Neural cell (in vitro differentiated cells): Measurements from ENCODE around the gene ESPL1. TPM values are rescaled to one million over a fixed set of nuclear protein-coding genes. Genes with fewer than 3 reads are reported as not detected.

Experiments
- H2AFZ ChIP-seq: fragments of 200-600, 300-800 bp; sonication (generic), shearing (Covaris generic); 2 replicates; pipeline ENCODE4 v1.6.0; 2014; ENCODE audit warnings: low read depth, mild to moderate bottlenecking, antibody characterized with exemption, low read length, moderate library complexity
- H3F3A ChIP-seq: fragments of 200-600 bp; shearing (Covaris generic); 2 replicates; pipeline ENCODE4 v1.6.1; 2016; ENCODE audit warnings: mild to moderate bottlenecking, moderate library complexity, mixed read lengths, antibody characterized with exemption, low read length; ENCODE audit not compliant: insufficient read depth, poor library complexity, severe bottlenecking
- H3K27ac ChIP-seq: fragments of 200-600, 300-800 bp; sonication (generic), shearing (Covaris generic); 2 replicates; pipeline ENCODE4 v1.5.1; 2014; ENCODE audit warnings: mild to moderate bottlenecking, low read length, moderate library complexity
- H3K27me3 ChIP-seq: fragments of 300-800, 200-600 bp; sonication (generic), shearing (Covaris generic); 2 replicates; pipeline ENCODE4 v1.6.0; 2014; ENCODE audit warnings: mild to moderate bottlenecking, low read depth, low read length, moderate library complexity; ENCODE audit not compliant: insufficient read depth
- H3K36me3 ChIP-seq: fragments of 300-800, 200-600 bp; sonication (generic), shearing (Covaris generic); 2 replicates; pipeline ENCODE4 v1.5.1; 2014; ENCODE audit warnings: mild to moderate bottlenecking, antibody characterized with exemption, low read length, moderate library complexity; ENCODE audit not compliant: insufficient read depth
- H3K4me2 ChIP-seq: fragments of 300-800, 200-600 bp; sonication (generic), shearing (Covaris generic); 2 replicates; pipeline ENCODE4 v1.6.0; 2014; ENCODE audit warnings: mild to moderate bottlenecking, low read length
- H3K4me3 ChIP-seq: fragments of 300-800, 200-600 bp; sonication (generic), shearing (Covaris generic); 2 replicates; pipeline ENCODE4 v1.5.1; 2014; ENCODE audit warnings: mild to moderate bottlenecking, low read length, moderate library complexity
- H3K79me2 ChIP-seq: fragments of 200-600 bp; shearing (Covaris generic); replicated peaks from 2 replicates; pipeline ENCODE4 v1.6.0; 2014; ENCODE audit warnings: mild to moderate bottlenecking, low read length, moderate library complexity; ENCODE audit not compliant: insufficient read depth
- H3K9ac ChIP-seq: fragments of 300-800, 200-600 bp; sonication (generic), shearing (Covaris generic); 2 replicates; pipeline ENCODE4 v1.6.1; 2016; ENCODE audit warnings: mild to moderate bottlenecking, low read length, mixed read lengths
- H3K9me2 ChIP-seq: fragments of 200-600 bp; shearing (Covaris generic); 2 replicates; pipeline ENCODE4 v1.6.1; 2016; ENCODE audit warnings: mild to moderate bottlenecking, low read length, mixed read lengths; ENCODE audit not compliant: insufficient read depth
- H3K9me3 ChIP-seq: fragments of 200-600, 300-800 bp; sonication (generic), shearing (Covaris generic); 2 replicates; pipeline ENCODE4 v1.6.1; 2016; ENCODE audit warnings: mild to moderate bottlenecking, mixed run types, low read length, moderate library complexity, mixed read lengths
- H4K20me1 ChIP-seq: fragments of 200-600 bp; shearing (Covaris generic); 2 replicates; pipeline ENCODE4 v1.6.1; 2016; ENCODE audit warnings: mild to moderate bottlenecking, mixed run types; ENCODE audit not compliant: insufficient read depth
- CTCF ChIP-seq: fragments of 450-650 bp; IDR thresholded peaks from 2 replicates; pipeline ENCODE4 v1.5.1; 2014; ENCODE audit warnings: antibody characterized with exemption, mild to moderate bottlenecking, moderate library complexity; ENCODE audit not compliant: poor library complexity, severe bottlenecking
- EP300 ChIP-seq: fragments of 450-650 bp; conservative IDR thresholded peaks from 2 replicates; pipeline ENCODE4 v1.6.1; 2014; ENCODE audit warnings: antibody characterized with exemption, mild to moderate bottlenecking, moderate library complexity; ENCODE audit not compliant: poor library complexity, severe bottlenecking
- EZH2 ChIP-seq: fragments of 200-600, 300-800 bp; shearing (Covaris generic), sonication (generic); IDR thresholded peaks from 2 replicates; pipeline ENCODE4 v1.6.1; 2014; ENCODE audit warnings: antibody characterized with exemption, low read length, borderline replicate concordance, mild to moderate bottlenecking; ENCODE audit not compliant: insufficient read depth, poor library complexity, severe bottlenecking
- MXI1 ChIP-seq: fragments of 450-650 bp; conservative IDR thresholded peaks from 2 replicates; pipeline ENCODE4 v1.6.1; 2014; ENCODE audit warnings: antibody characterized with exemption, mild to moderate bottlenecking; ENCODE audit not compliant: poor library complexity, severe bottlenecking
- POLR2AphosphoS5 ChIP-seq: IDR thresholded peaks from 2 replicates; pipeline ENCODE4 v1.6.1; 2012
- RAD21 ChIP-seq: fragments of 450-650 bp; conservative IDR thresholded peaks from 2 replicates; pipeline ENCODE4 v1.6.1; 2014; ENCODE audit warnings: antibody characterized with exemption, mild to moderate bottlenecking, moderate library complexity
- REST ChIP-seq: IDR thresholded peaks from 2 replicates; pipeline ENCODE4 v1.6.1; 2012; ENCODE audit warnings: borderline replicate concordance
- SMC3 ChIP-seq: fragments of 450-650 bp; conservative IDR thresholded peaks from 2 replicates; pipeline ENCODE4 v1.6.1; 2014; ENCODE audit warnings: antibody characterized with exemption, mild to moderate bottlenecking, moderate library complexity; ENCODE audit not compliant: poor library complexity
- TAF1 ChIP-seq: IDR thresholded peaks from 2 replicates; pipeline ENCODE4 v1.6.1; 2012; ENCODE audit warnings: low read depth
- polyA plus RNA-seq: library from polyadenylated mRNA; depleted of rRNA; stranded (reverse); fragments of >200 nt; gene quantifications from 2 replicates; pipeline ENCODE4 v1.2.3, GENCODE V29; 2014

Gene ESPL1
- polyA plus RNA-seq, 1 donor from 2014 or later: 0.33 TPM

- H3K9me2 ChIP-seq: no peaks in the 10 kb centered on the region
- H4K20me1 ChIP-seq: no peaks in the 10 kb centered on the region
- no peaks in the 10 kb centered on the region for H3K79me2 ChIP-seq
- peaks cover 19% of the 10 kb centered on the region for H3K27me3 ChIP-seq
- H3K27ac ChIP-seq: no peak overlapping the region
- TF ChIP-seq RAD21 (no peak), EP300 (no peak), SMC3 (no peak), MXI1 (no peak), POLR2AphosphoS5 (no peak), EZH2 (no peak), REST (no peak), TAF1 (no peak), CTCF (no peak)
- H3K4me3 ChIP-seq: no peak overlapping the region
- H3K9ac ChIP-seq: no peak overlapping the region
- no peak overlapping the region for H3K4me2 ChIP-seq
- no peaks in the 10 kb centered on the region for H3K9me3 ChIP-seq
- H3K36me3 ChIP-seq: no peaks in the 10 kb centered on the region
- H3F3A ChIP-seq: no peaks in the 10 kb centered on the region
- no peak overlapping the region for H2AFZ ChIP-seq
Measured at GRCh38 chr12:53327435-53328042, 59.4 kb downstream of the ESPL1 start.

- Histone ChIP-seq H2AFZ (no peak overlapping the region), H3K4me3 (no peak overlapping the region), H3K27ac (no peak overlapping the region), H4K20me1 (no peaks in the 10 kb centered on the region), H3K4me2 (no peak overlapping the region), H3K9ac (no peak overlapping the region), H3K36me3 (no peaks in the 10 kb centered on the region), H3K27me3 (peaks cover 19% of the 10 kb centered on the region), H3K9me3 (no peaks in the 10 kb centered on the region), H3F3A (no peaks in the 10 kb centered on the region), H3K79me2 (no peaks in the 10 kb centered on the region), H3K9me2 (no peaks in the 10 kb centered on the region)
- TF ChIP-seq EP300 (no peak), MXI1 (no peak), CTCF (no peak), REST (no peak), POLR2AphosphoS5 (no peak), RAD21 (no peak), TAF1 (no peak), EZH2 (no peak), SMC3 (no peak)
Measured at GRCh38 chr12:53328043-53328435, 59.9 kb downstream of the ESPL1 start.
